GM18505 (cell line): Measurements from ENCODE around the gene WDR20.

ENCODE experiments used
- ATAC-seq: cut with Tn5 transposase; IDR thresholded peaks from one replicate; pipeline ENCODE4 v1.9.1; 2021; ENCODE audit not compliant: unreplicated experiment
- POLR2A ChIP-seq: IDR thresholded peaks from 4 replicates; pipeline ENCODE4 v1.6.1; 2011; ENCODE audit warnings: borderline replicate concordance; ENCODE audit not compliant: insufficient read depth, insufficient read length; ENCODE audit errors: extremely low read depth

The WDR20 gene

GRCh38 chr14:102246071-102246470, 106.4 kb downstream of the WDR20 start:
- TF ChIP-seq POLR2A: no peak
- ATAC-seq: no peak

DNA sequence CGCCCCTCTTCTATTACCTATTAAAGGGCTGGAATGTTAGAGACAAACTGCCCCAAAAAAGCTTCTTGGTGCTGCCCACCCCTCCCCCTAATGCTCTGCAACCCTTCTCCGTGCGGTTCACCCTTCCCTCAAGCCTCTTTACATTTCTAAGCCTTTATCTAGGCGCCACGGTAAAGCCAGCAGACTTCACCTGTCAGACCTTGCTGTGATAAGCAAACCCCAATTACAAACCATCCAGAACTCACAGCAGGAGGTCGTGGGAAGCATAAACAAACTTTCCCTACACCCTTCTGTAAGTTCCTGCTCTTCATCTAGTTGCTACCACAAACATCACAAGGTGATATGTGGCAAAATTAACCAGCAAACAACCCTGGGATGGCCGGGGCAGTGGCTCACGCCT, 108.4 kb downstream of the WDR20 start:
- no peak for ATAC-seq
- no peak for TF ChIP-seq POLR2A

- no peak for ATAC-seq
- no peak for TF ChIP-seq POLR2A
Observed at GRCh38 chr14:102249041-102249440, 109.3 kb downstream of the WDR20 start.

GRCh38 chr14:102249981-102250380, 110.3 kb downstream of the WDR20 start:
- no peak for TF ChIP-seq POLR2A
- no peak for ATAC-seq

- no peak for ATAC-seq
- no peak for TF ChIP-seq POLR2A
Observed at GRCh38 chr14:102250636-102251035, 110.9 kb downstream of the WDR20 start.

- TF ChIP-seq POLR2A: no peak
- no peak for ATAC-seq
Observed at GRCh38 chr14:102251161-102251560, 111.5 kb downstream of the WDR20 start.

GRCh38 chr14:102252834-102253801, 113.4 kb downstream of the WDR20 start:
- ATAC-seq: no peak

GRCh38 chr14:102255401-102256190, 115.9 kb downstream of the WDR20 start:
- TF ChIP-seq POLR2A: no peak
- no peak for ATAC-seq

More at GRCh38 chr14:102252834-102253801, 113.4 kb downstream of the WDR20 start:
- no peak for TF ChIP-seq POLR2A

DNA sequence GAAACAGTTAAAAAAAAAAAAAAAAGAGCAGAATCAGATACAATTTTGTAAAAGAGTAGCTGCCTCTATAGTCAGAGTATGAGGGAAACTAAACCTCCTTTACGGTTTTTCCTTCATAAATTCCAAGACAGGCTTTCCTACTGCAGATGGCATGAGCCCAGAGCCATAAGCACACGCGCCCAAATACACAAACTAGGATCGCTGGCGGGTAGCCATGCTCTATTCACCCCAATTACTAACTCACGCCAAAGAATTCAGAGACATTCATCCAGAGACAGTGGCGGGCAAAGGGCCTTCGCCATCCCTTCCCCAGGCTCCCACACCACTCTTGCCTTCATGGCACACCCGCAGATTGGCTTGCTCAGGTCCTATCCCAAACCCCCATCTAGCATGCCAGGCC, 117.0 kb downstream of the WDR20 start:
- TF ChIP-seq POLR2A: no peak

GRCh38 chr14:102258136-102258535, 118.4 kb downstream of the WDR20 start:
- ATAC-seq: no peak
- no peak for TF ChIP-seq POLR2A

More for the DNA sequence above, 117.0 kb downstream of the WDR20 start:
- no peak for ATAC-seq
